Stimulated activated CD4-positive, alpha-beta T cell treated with anti-CD3 and anti-CD28 coated beads, Interleukin-12 subunit alpha, Interleukin-12 subunit beta, amount 100 ng/mL, for 24 hours (primary cell): ENCODE results near the gene SRPX2.
"Not testable (repeated sequence)": the region's sequence is repeated elsewhere in the genome, so short reads cannot be mapped to it uniquely, and the experiment has no call there.

Source experiments
- DNase-seq, 2 experiments: peaks; one replicate each; pipeline ENCODE4 v3.0.0-alpha.2; 2020; ENCODE audit warnings: low read depth in 2 of 2

Gene SRPX2

DNA sequence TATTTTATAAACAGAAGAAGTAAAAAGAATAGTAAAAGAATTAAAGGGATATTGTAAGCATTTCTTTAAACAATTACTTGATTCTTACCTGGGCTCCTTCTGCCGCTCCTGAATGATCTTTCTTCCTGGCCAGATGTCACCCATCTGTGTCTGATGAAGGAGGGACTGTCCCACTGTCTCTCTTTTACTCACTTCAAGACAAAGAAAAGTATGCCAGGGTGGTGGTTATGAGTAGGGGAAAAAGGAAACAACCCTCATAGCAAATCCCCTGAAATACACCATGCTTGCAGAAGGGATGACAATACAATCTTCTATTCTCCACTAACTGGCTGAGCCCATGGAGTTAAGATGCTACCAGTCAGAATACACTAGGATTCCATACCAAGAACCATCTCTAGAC is 56.8 kb downstream of the SRPX2 start:
- DNase-seq: no peak

- no peak for DNase-seq
Observed at GRCh38 chrX:100704581-100705203, 60.7 kb downstream of the SRPX2 start.

DNA sequence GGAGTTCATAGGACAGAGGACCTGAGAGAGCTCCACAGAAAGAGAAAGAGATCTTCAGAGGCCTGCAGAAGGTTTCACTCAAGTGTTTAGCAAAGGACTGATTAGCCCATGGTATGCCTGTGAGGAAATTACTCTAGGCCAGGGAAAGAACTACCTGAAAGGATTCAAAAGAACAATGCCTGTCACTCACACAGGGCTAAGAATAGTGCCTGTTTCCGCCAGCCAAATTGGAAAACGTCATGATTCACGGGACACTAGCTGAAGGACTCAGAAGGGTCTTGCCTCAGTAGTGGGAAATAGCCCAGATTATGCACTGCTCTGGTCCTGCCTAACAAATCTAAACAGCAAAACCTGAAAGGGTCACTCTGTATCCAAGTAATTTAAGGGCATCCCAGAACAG is 66.8 kb downstream of the SRPX2 start:
- no peak for DNase-seq

- no peak for DNase-seq
Observed at GRCh38 chrX:100717363-100717762, 73.4 kb downstream of the SRPX2 start.

DNA sequence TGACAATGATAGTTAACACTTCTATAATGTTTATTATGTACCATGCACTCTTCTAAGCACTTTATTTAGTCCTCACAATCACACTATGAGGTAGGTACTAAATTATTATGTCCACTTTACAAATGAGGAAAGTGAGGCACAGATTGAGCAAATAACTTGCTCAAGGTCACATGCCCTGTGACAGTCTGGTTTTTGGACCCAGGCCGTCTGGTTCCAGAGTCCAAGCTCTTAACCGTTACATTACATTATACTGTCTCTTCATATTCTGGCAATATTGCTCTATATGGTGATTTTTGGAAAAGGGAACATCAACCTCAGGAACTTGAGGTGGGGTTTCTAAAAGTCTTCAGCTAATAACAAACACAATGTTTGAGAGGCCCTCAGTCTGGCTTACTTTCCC is 75.1 kb downstream of the SRPX2 start:
- no peak for DNase-seq

GRCh38 chrX:100720301-100720700 is 76.3 kb downstream of the SRPX2 start:
- DNase-seq: no peak

GRCh38 chrX:100721328-100721727 is 77.3 kb downstream of the SRPX2 start:
- no peak for DNase-seq

DNA sequence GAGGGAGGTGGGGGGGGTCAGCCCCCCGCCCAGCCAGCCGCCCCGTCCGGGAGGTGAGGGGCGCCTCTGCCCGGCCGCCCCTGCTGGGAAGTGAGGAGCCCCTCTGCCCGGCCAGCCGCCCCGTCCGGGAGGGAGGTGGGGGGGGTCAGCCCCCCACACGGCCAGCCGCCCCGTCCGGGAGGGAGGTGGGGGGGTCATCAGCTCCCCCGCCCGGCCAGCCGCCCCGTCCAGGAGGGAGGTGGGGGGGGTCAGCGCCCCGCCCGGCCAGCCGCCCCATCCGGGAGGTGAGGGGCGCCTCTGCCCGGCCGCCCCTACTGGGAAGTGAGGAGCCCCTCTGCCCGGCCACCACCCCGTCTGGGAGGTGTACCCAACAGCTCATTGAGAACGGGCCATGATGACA is 80.0 kb downstream of the SRPX2 start:
- not testable (repeated sequence) for DNase-seq
